WTC11 (cell line): ENCODE measurements around the gene SIPA1L3. TPM values are rescaled to one million over a fixed set of nuclear protein-coding genes. Genes with fewer than 3 reads are reported as not detected.

Experiments used
- ATAC-seq: fragments of 200-7000 bp; cut with Tn5 transposase; 2 replicates; pipeline ENCODE4 v1.10.0; 2021; ENCODE audit warnings: mild to moderate bottlenecking, moderate library complexity
- CTCF ChIA-PET: fragments of 300-600 bp; sonication (Branson Sonifier 250); formaldehyde crosslinking; loops from one replicate; lab custom pipeline; 2021; ENCODE audit warnings: antibody characterized with exemption; lab: Charles Lee
- POLR2A ChIA-PET: fragments of 350-600 bp; sonication (Branson Sonifier 250); formaldehyde crosslinking; loops from one replicate; lab custom pipeline; 2021; ENCODE audit warnings: antibody characterized with exemption; lab: Charles Lee
- DNase-seq: peaks from one replicate; pipeline ENCODE4 v3.0.0; 2021; ENCODE audit warnings: low spot score
- H3K27ac Mint-ChIP-seq: 2 replicates; pipeline ENCODE4 v1.8.0; 2021; ENCODE audit warnings: mixed read lengths
- H3K27me3 Mint-ChIP-seq: 2 replicates; pipeline ENCODE4 v1.8.0; 2021; ENCODE audit warnings: low read depth, mild to moderate bottlenecking, moderate library complexity, mixed read lengths
- H3K36me3 Mint-ChIP-seq: 2 replicates; pipeline ENCODE4 v1.8.0; 2021; ENCODE audit warnings: mixed read lengths
- H3K4me1 Mint-ChIP-seq: 2 replicates; pipeline ENCODE4 v1.8.0; 2022; ENCODE audit warnings: mixed read lengths
- H3K4me3 Mint-ChIP-seq: 2 replicates; pipeline ENCODE4 v1.8.0; 2021; ENCODE audit warnings: mild to moderate bottlenecking, moderate library complexity, mixed read lengths
- H3K9me3 Mint-ChIP-seq: 2 replicates; pipeline ENCODE4 v1.8.0; 2021; ENCODE audit warnings: mixed read lengths
- CBFB ChIP-seq: sonication (generic); formaldehyde crosslinking; IDR thresholded peaks from 2 replicates; pipeline ENCODE4 v1.8.1; 2022; ENCODE audit warnings: mild to moderate bottlenecking, low read depth, missing genetic modification reagents
- ELF4 ChIP-seq: sonication (generic); formaldehyde crosslinking; IDR thresholded peaks from 2 replicates; pipeline ENCODE4 v1.8.1; 2022; ENCODE audit warnings: low read depth, mild to moderate bottlenecking, moderate library complexity, missing genetic modification reagents
- EMX1 ChIP-seq: fragments of 250-450 bp; sonication (Bioruptor Pico); IDR thresholded peaks from 2 replicates; pipeline ENCODE4 v1.8.0; 2021; ENCODE audit warnings: mild to moderate bottlenecking
- ESRRA ChIP-seq: sonication (generic); formaldehyde crosslinking; IDR thresholded peaks from 2 replicates; pipeline ENCODE4 v1.8.1; 2022; ENCODE audit warnings: mild to moderate bottlenecking, missing genetic modification reagents, borderline replicate concordance
- FOXJ3 ChIP-seq: sonication (generic); formaldehyde crosslinking; IDR thresholded peaks from 2 replicates; pipeline ENCODE4 v1.9.0; 2021; ENCODE audit warnings: missing genetic modification reagents, mild to moderate bottlenecking, borderline replicate concordance
- FOXK1 ChIP-seq: sonication (generic); formaldehyde crosslinking; IDR thresholded peaks from 2 replicates; pipeline ENCODE4 v1.8.0; 2022; ENCODE audit warnings: mild to moderate bottlenecking, moderate library complexity, missing genetic modification reagents
- GRHL2 ChIP-seq: fragments of 250-450 bp; sonication (Bioruptor Pico); IDR thresholded peaks from 2 replicates; pipeline ENCODE4 v1.8.0; 2022; ENCODE audit warnings: mild to moderate bottlenecking, moderate library complexity; ENCODE audit not compliant: insufficient replicate concordance, severe bottlenecking
- MXD4 ChIP-seq: fragments of 250-450 bp; sonication (Bioruptor Pico); IDR thresholded peaks from 2 replicates; pipeline ENCODE4 v1.8.0; 2021; ENCODE audit warnings: mild to moderate bottlenecking, moderate library complexity, borderline replicate concordance
- NR2C2 ChIP-seq: sonication (generic); formaldehyde crosslinking; IDR thresholded peaks from 2 replicates; pipeline ENCODE4 v1.8.0; 2022; ENCODE audit warnings: mild to moderate bottlenecking, missing genetic modification reagents
- OVOL2 ChIP-seq: fragments of 250-450 bp; sonication (Bioruptor Pico); IDR thresholded peaks from 2 replicates; pipeline ENCODE4 v1.9.0; 2021; ENCODE audit warnings: mild to moderate bottlenecking, borderline replicate concordance
- SMAD3 ChIP-seq: sonication (generic); formaldehyde crosslinking; IDR thresholded peaks from 2 replicates; pipeline ENCODE4 v1.8.0; 2022; ENCODE audit warnings: missing genetic modification reagents, mild to moderate bottlenecking, borderline replicate concordance
- SOX15 ChIP-seq: fragments of 250-450 bp; sonication (Bioruptor Pico); IDR thresholded peaks from 2 replicates; pipeline ENCODE4 v1.9.0; 2021; ENCODE audit warnings: mild to moderate bottlenecking
- TCF7 ChIP-seq: sonication (generic); formaldehyde crosslinking; IDR thresholded peaks from 2 replicates; pipeline ENCODE4 v1.8.0; 2022; ENCODE audit warnings: mild to moderate bottlenecking, low read depth, missing genetic modification reagents, moderate library complexity
- TEAD1 ChIP-seq: sonication (generic); formaldehyde crosslinking; IDR thresholded peaks from 2 replicates; pipeline ENCODE4 v1.8.0; 2022; ENCODE audit warnings: mild to moderate bottlenecking, missing genetic modification reagents
- TP53 ChIP-seq: sonication (generic); formaldehyde crosslinking; IDR thresholded peaks from 2 replicates; pipeline ENCODE4 v1.8.1; 2023; ENCODE audit warnings: mild to moderate bottlenecking, missing genetic modification reagents
- USF1 ChIP-seq: sonication (generic); formaldehyde crosslinking; IDR thresholded peaks from 2 replicates; pipeline ENCODE4 v1.8.0; 2022; ENCODE audit warnings: mild to moderate bottlenecking, missing genetic modification reagents
- ZNF121 ChIP-seq: sonication (generic); formaldehyde crosslinking; IDR thresholded peaks from 2 replicates; pipeline ENCODE4 v1.8.0; 2023; ENCODE audit warnings: missing genetic modification reagents
- ZNF219 ChIP-seq: sonication (generic); formaldehyde crosslinking; IDR thresholded peaks from 2 replicates; pipeline ENCODE4 v1.8.0; 2023; ENCODE audit warnings: missing genetic modification reagents, mild to moderate bottlenecking, borderline replicate concordance
- ZNF232 ChIP-seq: sonication (generic); formaldehyde crosslinking; IDR thresholded peaks from 2 replicates; pipeline ENCODE4 v1.8.0; 2022; ENCODE audit warnings: mild to moderate bottlenecking, missing genetic modification reagents
- ZNF263 ChIP-seq: sonication (generic); formaldehyde crosslinking; IDR thresholded peaks from 2 replicates; pipeline ENCODE4 v1.8.1; 2022; ENCODE audit warnings: low read depth, mild to moderate bottlenecking, moderate library complexity, missing genetic modification reagents
- ZNF423 ChIP-seq: fragments of 250-450 bp; sonication (Bioruptor Pico); IDR thresholded peaks from 2 replicates; pipeline ENCODE4 v2.1.2; 2022; ENCODE audit warnings: mild to moderate bottlenecking, moderate library complexity
- total RNA-seq: library from RNA; stranded (reverse); gene quantifications from 3 replicates; pipeline ENCODE4 v1.2.3, GENCODE V29; 2021
- TF ChIP-seq, protein P1 (sequence below): sonication (generic); formaldehyde crosslinking; IDR thresholded peaks from 2 replicates; pipeline ENCODE4 v1.8.0; 2022; ENCODE audit warnings: mild to moderate bottlenecking, missing genetic modification reagents
- TF ChIP-seq, protein P2 (sequence below): sonication (generic); formaldehyde crosslinking; IDR thresholded peaks from 2 replicates; pipeline ENCODE4 v1.8.1; 2022; ENCODE audit warnings: mild to moderate bottlenecking, moderate library complexity, missing genetic modification reagents
- TF ChIP-seq, protein P3 (sequence below): fragments of 250-450 bp; sonication (Bioruptor Pico); IDR thresholded peaks from 2 replicates; pipeline ENCODE4 v2.1.2; 2022; ENCODE audit warnings: mild to moderate bottlenecking, moderate library complexity
- TF ChIP-seq, protein P4 (sequence below): sonication (generic); formaldehyde crosslinking; IDR thresholded peaks from 2 replicates; pipeline ENCODE4 v1.8.1; 2023; ENCODE audit warnings: mild to moderate bottlenecking, missing genetic modification reagents
- TF ChIP-seq, protein P5 (sequence below): sonication (generic); formaldehyde crosslinking; IDR thresholded peaks from 2 replicates; pipeline ENCODE4 v1.8.0; 2023; ENCODE audit warnings: missing genetic modification reagents

The SIPA1L3 gene
- total RNA-seq, 1 experiment from 2014 or later: 41.5 TPM

DNA sequence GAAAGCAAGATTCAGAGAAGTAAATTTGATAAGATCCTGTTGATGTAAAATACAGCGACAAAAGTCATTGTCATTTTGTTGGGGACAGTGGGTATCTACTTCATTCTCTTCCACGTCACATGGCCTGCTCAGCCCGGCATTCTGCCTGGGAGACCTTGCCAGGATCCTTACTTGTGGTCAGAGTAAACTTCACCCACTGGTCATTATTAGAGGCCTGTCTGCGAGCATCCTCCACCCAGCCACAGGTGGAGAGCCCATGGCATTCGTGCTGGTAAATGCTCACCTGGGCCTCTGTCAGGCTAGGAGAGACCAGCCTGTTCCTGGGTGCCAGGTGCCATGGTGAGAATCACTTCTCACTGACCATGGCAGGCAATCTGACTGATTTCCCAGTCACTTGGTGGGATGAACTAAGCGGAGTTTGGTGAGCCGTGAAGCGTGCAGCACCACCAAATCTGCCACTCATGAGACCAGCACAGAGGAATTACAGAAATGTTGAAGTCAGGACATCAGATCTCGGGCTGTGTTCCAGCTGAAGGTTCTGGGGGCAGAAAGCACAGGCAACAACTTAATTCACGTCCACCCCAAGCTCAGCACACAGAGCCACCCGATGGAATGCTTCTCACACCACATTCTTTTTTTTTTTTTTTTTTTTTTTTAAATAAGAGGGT is 107.0 kb downstream of the SIPA1L3 start:
- no peaks in the 10 kb centered on the region for H3K36me3 Mint-ChIP-seq
- DNase-seq (no peak), ATAC-seq (no peak)
- no peaks in the 10 kb centered on the region for H3K27me3 Mint-ChIP-seq
- H3K27ac Mint-ChIP-seq: peak overlapping the region; percentile 37; the same call in 1 of the 2 replicates
- ChIA-PET POLR2A (interaction anchor here (0.7 kb wide), 2 partner anchors 27 to 39 kb away, joined by 3 to 6 read pairs; no protein-coding TSS in a partner anchor), CTCF (interaction anchor here (0.6 to 0.9 kb wide), 4 partner anchors 9 to 112 kb away, joined by 3 to 6 read pairs (median 3); no protein-coding TSS in a partner anchor)
- no peak for TF ChIP-seq SMAD3
- no peak for TF ChIP-seq CBFB (CRISPR knock-in tag)
- TF ChIP-seq, protein P1, sequence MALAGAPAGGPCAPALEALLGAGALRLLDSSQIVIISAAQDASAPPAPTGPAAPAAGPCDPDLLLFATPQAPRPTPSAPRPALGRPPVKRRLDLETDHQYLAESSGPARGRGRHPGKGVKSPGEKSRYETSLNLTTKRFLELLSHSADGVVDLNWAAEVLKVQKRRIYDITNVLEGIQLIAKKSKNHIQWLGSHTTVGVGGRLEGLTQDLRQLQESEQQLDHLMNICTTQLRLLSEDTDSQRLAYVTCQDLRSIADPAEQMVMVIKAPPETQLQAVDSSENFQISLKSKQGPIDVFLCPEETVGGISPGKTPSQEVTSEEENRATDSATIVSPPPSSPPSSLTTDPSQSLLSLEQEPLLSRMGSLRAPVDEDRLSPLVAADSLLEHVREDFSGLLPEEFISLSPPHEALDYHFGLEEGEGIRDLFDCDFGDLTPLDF (CRISPR knock-in tag): no peak
- TF ChIP-seq USF1 (CRISPR knock-in tag): no peak
- no peak for TF ChIP-seq TCF7 (CRISPR knock-in tag)
- no peak for TF ChIP-seq NR2C2 (CRISPR knock-in tag)
- no peak for TF ChIP-seq EMX1 (CRISPR knock-in tag)
- TF ChIP-seq ZNF121 (CRISPR knock-in tag): no peak
- TF ChIP-seq TP53 (CRISPR knock-in tag): no peak
- no peak for TF ChIP-seq MXD4
- H3K9me3 Mint-ChIP-seq: no peaks in the 10 kb centered on the region
- H3K4me1 Mint-ChIP-seq: peaks cover 33% of the 10 kb centered on the region
- no peak overlapping the region for H3K4me3 Mint-ChIP-seq

GRCh38 chr19:38015216-38015615 is 108.2 kb downstream of the SIPA1L3 start:
- no peaks in the 10 kb centered on the region for H3K36me3 Mint-ChIP-seq
- CTCF ChIA-PET: interaction anchor here (0.6 kb wide), 1 partner anchor 109 kb away, joined by 3 read pairs; the partner anchor contains the start of gene WDR87

DNA sequence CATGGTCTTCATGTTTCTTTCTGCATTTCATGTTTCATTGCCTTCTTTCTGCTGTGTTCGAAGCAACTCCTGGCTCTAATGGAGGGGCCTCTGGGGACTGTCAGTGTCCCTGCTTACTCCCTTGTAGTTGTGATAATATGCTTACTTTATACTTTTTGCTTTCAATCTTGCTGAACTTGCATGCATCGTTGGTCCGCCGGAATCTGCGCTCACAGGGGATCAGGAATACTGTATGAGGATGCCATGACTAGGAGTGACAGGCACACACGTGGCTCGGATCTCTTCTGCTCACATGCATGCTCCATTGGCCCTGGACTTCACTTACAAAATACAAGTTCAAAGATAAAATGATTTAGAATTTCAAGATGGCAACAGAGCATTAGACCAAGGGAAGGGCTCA is 108.8 kb downstream of the SIPA1L3 start:
- no peak overlapping the region for H3K4me3 Mint-ChIP-seq
- POLR2A ChIA-PET: no interaction called here
- CTCF ChIA-PET: interaction anchor here (0.6 kb wide), 1 partner anchor 109 kb away, joined by 3 read pairs; the partner anchor contains the start of gene WDR87
- DNase-seq (no peak), ATAC-seq (no peak)
- 0 out of 2 replicates have a peak overlapping the region, but pooled peaks have one; percentile 1 for H3K27ac Mint-ChIP-seq
- H3K4me1 Mint-ChIP-seq: peaks cover 35% of the 10 kb centered on the region
- no peaks in the 10 kb centered on the region for H3K27me3 Mint-ChIP-seq
- TF ChIP-seq FOXK1 (no peak), ZNF423 (CRISPR knock-in tag) (no peak), ZNF219 (CRISPR knock-in tag) (no peak), TCF7 (CRISPR knock-in tag) (no peak), ZNF263 (no peak), GRHL2 (CRISPR knock-in tag) (no peak), ESRRA (no peak), EMX1 (CRISPR knock-in tag) (no peak)
- TF ChIP-seq, protein P2, sequence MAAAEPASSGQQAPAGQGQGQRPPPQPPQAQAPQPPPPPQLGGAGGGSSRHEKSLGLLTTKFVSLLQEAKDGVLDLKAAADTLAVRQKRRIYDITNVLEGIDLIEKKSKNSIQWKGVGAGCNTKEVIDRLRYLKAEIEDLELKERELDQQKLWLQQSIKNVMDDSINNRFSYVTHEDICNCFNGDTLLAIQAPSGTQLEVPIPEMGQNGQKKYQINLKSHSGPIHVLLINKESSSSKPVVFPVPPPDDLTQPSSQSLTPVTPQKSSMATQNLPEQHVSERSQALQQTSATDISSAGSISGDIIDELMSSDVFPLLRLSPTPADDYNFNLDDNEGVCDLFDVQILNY (CRISPR knock-in tag): no peak
- TF ChIP-seq, protein P3, sequence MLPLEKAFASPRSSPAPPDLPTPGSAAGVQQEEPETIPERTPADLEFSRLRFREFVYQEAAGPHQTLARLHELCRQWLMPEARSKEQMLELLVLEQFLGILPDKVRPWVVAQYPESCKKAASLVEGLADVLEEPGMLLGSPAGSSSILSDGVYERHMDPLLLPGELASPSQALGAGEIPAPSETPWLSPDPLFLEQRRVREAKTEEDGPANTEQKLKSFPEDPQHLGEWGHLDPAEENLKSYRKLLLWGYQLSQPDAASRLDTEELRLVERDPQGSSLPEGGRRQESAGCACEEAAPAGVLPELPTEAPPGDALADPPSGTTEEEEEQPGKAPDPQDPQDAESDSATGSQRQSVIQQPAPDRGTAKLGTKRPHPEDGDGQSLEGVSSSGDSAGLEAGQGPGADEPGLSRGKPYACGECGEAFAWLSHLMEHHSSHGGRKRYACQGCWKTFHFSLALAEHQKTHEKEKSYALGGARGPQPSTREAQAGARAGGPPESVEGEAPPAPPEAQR (CRISPR knock-in tag): no peak
- H3K9me3 Mint-ChIP-seq: no peaks in the 10 kb centered on the region
- no peaks in the 10 kb centered on the region for H3K36me3 Mint-ChIP-seq

More at GRCh38 chr19:38015216-38015615, 108.2 kb downstream of the SIPA1L3 start:
- POLR2A ChIA-PET: no interaction called here
- TF ChIP-seq SOX15 (CRISPR knock-in tag): no peak
- no peak for TF ChIP-seq SMAD3
- TF ChIP-seq EMX1 (CRISPR knock-in tag): no peak
- TF ChIP-seq ELF4 (CRISPR knock-in tag): no peak
- TF ChIP-seq TEAD1: no peak
- no peak for TF ChIP-seq ZNF232 (CRISPR knock-in tag)
- TF ChIP-seq, protein P4, sequence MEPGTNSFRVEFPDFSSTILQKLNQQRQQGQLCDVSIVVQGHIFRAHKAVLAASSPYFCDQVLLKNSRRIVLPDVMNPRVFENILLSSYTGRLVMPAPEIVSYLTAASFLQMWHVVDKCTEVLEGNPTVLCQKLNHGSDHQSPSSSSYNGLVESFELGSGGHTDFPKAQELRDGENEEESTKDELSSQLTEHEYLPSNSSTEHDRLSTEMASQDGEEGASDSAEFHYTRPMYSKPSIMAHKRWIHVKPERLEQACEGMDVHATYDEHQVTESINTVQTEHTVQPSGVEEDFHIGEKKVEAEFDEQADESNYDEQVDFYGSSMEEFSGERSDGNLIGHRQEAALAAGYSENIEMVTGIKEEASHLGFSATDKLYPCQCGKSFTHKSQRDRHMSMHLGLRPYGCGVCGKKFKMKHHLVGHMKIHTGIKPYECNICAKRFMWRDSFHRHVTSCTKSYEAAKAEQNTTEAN (CRISPR knock-in tag): no peak
- TF ChIP-seq, protein P5, sequence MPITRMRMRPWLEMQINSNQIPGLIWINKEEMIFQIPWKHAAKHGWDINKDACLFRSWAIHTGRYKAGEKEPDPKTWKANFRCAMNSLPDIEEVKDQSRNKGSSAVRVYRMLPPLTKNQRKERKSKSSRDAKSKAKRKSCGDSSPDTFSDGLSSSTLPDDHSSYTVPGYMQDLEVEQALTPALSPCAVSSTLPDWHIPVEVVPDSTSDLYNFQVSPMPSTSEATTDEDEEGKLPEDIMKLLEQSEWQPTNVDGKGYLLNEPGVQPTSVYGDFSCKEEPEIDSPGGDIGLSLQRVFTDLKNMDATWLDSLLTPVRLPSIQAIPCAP: no peak
- no peak for TF ChIP-seq OVOL2 (CRISPR knock-in tag)
- TF ChIP-seq FOXJ3 (CRISPR knock-in tag): no peak
- Mint-ChIP-seq H3K4me3 (no peak overlapping the region), H3K4me1 (peaks cover 35% of the 10 kb centered on the region), H3K27me3 (no peaks in the 10 kb centered on the region), H3K27ac (peak overlapping the region; percentile 62; the same call in 1 of the 2 replicates), H3K9me3 (no peaks in the 10 kb centered on the region)
- ATAC-seq: no peak
- no peak for DNase-seq
